Fibroblast of pulmonary artery (primary cell): ENCODE results near the gene INTS6.

ENCODE experiments used
- DNase-seq: peaks from one replicate; pipeline ENCODE4 v3.0.0-alpha.2; 2010; ENCODE audit warnings: low read depth
- H3K4me3 ChIP-seq: replicated peaks from 2 replicates; pipeline ENCODE4 v1.5.1; 2011; ENCODE audit warnings: low read depth, mild to moderate bottlenecking, control low read depth, low read length, moderate library complexity
- TF ChIP-seq, protein P1 (sequence below): IDR thresholded peaks from 2 replicates; pipeline ENCODE4 v1.5.1; 2011; ENCODE audit warnings: mild to moderate bottlenecking, control low read depth, low read length, inconsistent platforms; ENCODE audit errors: missing control alignments

Gene INTS6

DNA sequence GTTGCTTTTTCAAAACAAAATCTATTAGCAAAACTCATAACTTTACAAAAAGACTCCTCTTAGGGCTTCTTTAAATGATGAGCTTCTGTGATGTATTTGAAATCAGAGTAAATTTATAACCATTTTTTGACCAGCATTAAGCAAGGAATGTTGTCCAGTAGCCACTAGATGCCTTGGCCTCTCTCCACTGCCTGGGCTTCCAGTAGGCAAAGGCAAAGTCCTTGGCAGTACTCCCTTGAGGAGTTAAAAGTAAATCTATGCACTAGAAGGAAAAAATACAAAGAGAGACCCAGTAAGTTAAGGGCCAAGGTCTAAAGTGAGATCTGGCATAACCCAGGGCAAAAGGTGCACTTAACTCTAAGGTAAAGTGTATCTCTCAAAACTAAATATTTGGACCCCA lies 103.8 kb downstream of the INTS6 start:
- TF ChIP-seq, protein P1, sequence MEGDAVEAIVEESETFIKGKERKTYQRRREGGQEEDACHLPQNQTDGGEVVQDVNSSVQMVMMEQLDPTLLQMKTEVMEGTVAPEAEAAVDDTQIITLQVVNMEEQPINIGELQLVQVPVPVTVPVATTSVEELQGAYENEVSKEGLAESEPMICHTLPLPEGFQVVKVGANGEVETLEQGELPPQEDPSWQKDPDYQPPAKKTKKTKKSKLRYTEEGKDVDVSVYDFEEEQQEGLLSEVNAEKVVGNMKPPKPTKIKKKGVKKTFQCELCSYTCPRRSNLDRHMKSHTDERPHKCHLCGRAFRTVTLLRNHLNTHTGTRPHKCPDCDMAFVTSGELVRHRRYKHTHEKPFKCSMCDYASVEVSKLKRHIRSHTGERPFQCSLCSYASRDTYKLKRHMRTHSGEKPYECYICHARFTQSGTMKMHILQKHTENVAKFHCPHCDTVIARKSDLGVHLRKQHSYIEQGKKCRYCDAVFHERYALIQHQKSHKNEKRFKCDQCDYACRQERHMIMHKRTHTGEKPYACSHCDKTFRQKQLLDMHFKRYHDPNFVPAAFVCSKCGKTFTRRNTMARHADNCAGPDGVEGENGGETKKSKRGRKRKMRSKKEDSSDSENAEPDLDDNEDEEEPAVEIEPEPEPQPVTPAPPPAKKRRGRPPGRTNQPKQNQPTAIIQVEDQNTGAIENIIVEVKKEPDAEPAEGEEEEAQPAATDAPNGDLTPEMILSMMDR = no peak
- DNase-seq = peak; percentile 25
- H3K4me3 ChIP-seq = no peak overlapping the region

DNA sequence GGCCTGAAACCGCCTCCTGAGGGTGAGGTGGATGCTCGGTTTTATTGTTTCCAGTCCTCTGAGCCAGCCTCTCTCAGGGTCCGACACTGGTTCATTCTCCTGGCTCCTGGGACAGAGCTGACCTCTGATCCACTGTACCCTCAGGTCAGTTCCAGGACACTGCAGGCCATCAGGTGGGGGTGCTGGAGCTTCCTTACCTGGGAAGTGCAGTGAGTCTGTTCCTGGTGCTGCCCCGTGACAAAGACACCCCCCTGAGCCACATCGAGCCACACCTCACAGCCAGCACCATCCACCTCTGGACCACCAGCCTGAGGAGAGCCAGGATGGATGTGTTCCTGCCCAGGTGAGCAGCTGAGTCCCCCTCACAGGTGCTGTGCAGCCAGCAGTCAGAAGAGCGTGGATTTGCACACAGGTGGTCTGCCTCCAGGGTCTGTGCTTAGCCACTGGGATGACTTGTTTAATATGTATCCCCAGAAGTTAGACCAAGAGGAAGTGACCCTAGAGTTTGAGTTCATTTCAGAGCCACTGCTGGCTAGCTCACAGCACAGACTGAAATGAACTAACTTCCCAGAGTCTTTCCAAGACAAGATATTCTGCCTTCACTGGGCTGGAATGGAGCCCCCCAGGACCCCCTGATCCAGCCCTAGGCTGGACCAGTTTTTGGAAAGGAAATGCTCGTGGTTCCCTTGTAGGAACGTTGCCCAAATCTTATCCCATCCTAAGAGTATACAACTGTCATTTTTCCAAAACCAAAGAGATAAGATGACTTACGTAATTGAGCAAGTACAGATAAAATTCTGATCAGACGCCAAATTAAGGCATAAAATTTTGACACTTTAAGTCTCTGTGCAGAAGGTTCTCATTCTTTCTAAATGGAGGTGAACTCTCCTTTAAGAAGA lies 104.5 kb downstream of the INTS6 start:
- no peak for DNase-seq
- H3K4me3 ChIP-seq = no peak overlapping the region
- TF ChIP-seq, protein P1 = no peak

DNA sequence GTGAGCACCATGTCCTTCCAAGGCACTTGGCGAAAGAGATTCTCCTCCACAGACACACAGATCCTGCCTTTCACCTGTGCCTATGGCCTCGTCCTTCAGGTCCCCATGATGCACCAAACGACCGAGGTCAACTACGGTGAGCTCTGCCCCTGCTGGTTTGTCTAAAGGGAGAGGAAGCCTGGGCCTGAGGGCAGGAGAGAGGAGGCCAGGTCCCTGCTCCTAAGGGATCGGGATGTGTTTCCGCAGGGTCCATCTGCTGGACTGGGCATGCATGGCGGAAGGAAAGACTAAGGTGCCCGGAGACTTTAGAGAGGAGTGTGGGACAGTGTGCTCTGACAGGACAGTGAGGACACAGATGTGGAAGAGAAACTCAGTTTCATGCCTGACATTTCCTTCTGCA lies 105.7 kb downstream of the INTS6 start:
- DNase-seq = no peak
- no peak overlapping the region for H3K4me3 ChIP-seq
- TF ChIP-seq, protein P1 = no peak

DNA sequence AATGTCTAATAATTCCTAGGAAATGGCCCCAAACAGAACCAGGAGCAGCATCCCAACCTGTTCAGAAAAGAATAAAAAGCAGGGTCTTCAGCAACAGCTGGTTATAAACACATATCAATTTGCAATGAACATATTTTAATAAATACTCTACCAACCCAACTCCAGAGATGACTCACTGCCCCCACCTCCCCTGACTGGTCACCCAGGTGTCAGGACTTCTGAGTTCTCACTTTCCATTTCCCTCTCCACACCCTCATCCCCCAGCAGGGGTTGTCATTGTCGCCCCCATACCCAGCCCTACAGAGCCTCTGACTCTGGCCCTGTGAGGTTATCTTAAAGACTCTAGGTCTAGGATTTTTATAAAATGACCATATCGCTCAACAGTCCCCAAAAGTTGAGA lies 106.4 kb downstream of the INTS6 start:
- DNase-seq = no peak
- TF ChIP-seq, protein P1 = no peak
- H3K4me3 ChIP-seq = no peak overlapping the region

DNA sequence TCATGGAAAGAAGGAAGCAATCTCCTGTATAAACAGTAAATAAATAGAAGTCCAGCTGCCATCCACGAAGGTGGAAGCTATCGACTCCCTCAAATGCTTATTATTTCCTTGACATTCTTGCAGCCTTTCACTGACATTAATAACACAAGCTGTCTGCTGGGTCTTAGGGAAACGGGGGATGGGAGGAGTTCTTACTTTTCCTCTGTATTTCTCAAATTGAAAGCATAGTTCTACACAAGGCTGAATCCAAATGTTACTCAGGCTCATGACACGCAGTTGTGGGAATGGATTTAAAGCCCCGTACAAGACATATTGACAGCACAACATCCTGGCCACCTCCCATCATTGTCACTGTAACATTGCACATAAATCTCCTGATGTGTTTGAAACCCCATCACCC lies 109.4 kb downstream of the INTS6 start:
- no peak for DNase-seq
- TF ChIP-seq, protein P1 = no peak
- no peak overlapping the region for H3K4me3 ChIP-seq

DNA sequence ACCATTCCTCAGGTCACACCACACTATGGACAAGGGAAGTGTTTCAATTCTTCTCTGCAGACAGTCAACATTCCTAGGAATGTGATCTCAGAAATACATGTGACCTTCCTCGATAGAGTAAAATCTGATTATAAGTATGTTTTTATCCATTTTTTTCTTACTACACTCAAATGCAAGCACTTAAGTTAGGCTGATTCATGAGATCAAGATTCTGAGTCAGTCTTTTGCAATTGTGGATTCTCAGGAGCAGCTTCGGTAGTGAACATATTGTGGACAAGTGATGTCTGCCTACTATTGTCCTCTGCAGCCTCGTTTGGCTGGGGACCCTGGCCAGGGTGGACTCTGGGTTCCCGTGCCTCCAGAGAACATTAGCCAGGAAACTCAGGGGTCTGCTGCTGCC lies 110.1 kb downstream of the INTS6 start:
- no peak overlapping the region for H3K4me3 ChIP-seq
- TF ChIP-seq, protein P1 = no peak
- DNase-seq = peak; percentile 58

DNA sequence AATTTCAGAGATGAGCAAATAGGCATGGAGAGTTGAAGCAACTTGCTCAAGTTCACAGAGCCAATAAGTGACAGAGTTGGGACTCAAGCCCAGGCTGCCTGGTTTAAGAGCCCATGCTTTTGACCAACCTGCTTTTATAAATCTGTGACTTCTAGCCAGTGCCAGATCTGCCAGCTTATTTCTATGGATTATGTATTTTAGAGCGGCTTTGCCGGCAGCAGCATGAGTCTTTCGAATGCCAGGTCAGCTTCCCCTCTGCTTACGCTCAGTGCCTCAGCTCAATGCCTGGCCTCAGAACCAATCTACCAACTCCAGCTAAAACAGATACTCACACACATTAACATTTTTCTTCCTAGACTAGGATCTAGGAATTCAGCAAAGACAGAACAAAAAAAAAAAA lies 111.0 kb downstream of the INTS6 start:
- no peak for DNase-seq
- no peak overlapping the region for H3K4me3 ChIP-seq
- TF ChIP-seq, protein P1 = no peak
